ENCODE data around the gene GLUD1.
"Not testable (repeated sequence)": the region's sequence is repeated elsewhere in the genome, so short reads cannot be mapped to it uniquely, and the experiment has no call there.

GLUD1 gene

DNA sequence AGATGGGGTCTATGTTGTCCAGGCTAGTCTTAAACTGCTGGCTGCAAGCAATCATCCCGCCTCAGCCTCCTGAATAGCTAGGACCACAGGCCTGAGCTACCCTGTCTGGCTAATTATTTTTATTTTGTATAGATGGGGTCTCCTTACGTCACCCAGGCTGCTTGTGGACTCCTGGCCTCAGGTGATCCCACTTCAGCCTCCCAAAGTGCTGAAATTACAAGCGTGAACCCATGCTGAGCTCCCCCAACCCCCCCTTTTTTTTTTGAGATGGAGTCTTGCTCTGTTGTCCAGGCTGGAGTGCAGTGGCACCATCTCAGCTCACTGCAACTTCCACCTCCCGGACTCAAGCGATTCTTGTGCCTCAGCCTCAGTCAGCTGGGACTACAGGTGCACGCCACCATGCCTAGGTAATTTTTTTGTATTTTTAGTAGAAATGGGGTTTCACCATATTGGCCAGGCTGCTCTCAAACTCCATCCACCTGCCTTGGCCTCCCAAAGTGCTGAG lies 49.2 kb downstream of the GLUD1 start:
- H4K91ac ChIP-seq (ENCODE audit: low read length), result no peak overlapping the region
- DNase-seq, result no peak
- no peaks in the 10 kb centered on the region for H3K9me3 ChIP-seq (ENCODE audit: control insufficient read depth, low read length)
- peaks cover 3% of the 10 kb centered on the region for H3K4me1 ChIP-seq (ENCODE audit: control insufficient read depth, insufficient read depth, low read depth, low read length)
- no peak overlapping the region for H3K23ac ChIP-seq (ENCODE audit: low read length in 2 of 2)
- H2BK15ac ChIP-seq (ENCODE audit: low read depth, poor library complexity, severe bottlenecking), result no peak overlapping the region
- no peak overlapping the region for H2BK12ac ChIP-seq (ENCODE audit: low read length in 2 of 2)
- no peaks in the 10 kb centered on the region for H3K79me1 ChIP-seq (replicated peaks; ENCODE audit: low read length, poor library complexity, severe bottlenecking)
- WGBS, result 92% methylated on average over 6 of the region's 6 CpGs
- no peak overlapping the region for H2BK120ac ChIP-seq (ENCODE audit: low read depth, low read length)
- H2AFZ ChIP-seq (ENCODE audit: low read depth, low read length), result no peak overlapping the region
- H3K4ac ChIP-seq (ENCODE audit: low read depth in 1 of 2, low read length in 2 of 2), result no peak overlapping the region
- H3K18ac ChIP-seq (ENCODE audit: low read depth in 1 of 2, low read length in 2 of 2), result no peak overlapping the region
- no peak overlapping the region for H3K9ac ChIP-seq (ENCODE audit: low read length)
- no peak overlapping the region for H3K4me2 ChIP-seq (ENCODE audit: low read length, poor library complexity, severe bottlenecking)
- no peak overlapping the region for H3K27ac ChIP-seq (ENCODE audit: low read length, poor library complexity, severe bottlenecking)
- no peak overlapping the region for H4K8ac ChIP-seq (ENCODE audit: low read length)
- H2AK5ac ChIP-seq (ENCODE audit: low read length, severe bottlenecking), result no peak overlapping the region
- no peak overlapping the region for H2BK5ac ChIP-seq (ENCODE audit: low read depth, low read length, poor library complexity, severe bottlenecking)
- no peaks in the 10 kb centered on the region for H3K27me3 ChIP-seq (ENCODE audit: control insufficient read depth in 1 of 2, insufficient read depth in 1 of 2, low read length in 2 of 2)
- H3K14ac ChIP-seq (ENCODE audit: low read length in 2 of 2), result no peak overlapping the region
- H3K4me3 ChIP-seq (ENCODE audit: insufficient read depth in 1 of 2, low read depth in 1 of 2, low read length in 2 of 2), result no peak overlapping the region
- H3K36me3 ChIP-seq (ENCODE audit: control insufficient read depth in 1 of 2, insufficient read depth in 2 of 2, low read depth in 1 of 2, low read length in 2 of 2), result peaks cover 25 to 53% of the 10 kb centered on the region in 2 experiments

DNA sequence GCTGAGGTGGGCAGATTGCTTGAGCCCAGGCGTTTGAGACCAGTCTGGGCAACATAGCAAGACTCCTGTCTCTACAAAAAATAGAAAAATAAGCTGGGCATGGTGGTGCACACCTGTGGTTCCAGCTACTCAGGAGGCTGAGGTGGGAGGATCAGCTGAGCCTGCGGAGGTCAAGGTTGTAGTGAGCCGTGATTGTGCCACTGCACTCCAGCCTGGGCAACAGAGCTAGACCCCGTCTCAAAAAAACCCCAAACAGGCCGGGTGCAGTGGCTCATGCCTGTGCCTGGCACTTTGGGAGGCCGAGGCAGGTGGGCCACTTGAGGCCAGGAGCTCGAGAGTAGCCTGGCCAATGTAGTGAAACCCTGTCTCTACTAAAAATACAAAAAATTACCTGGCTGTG lies 51.1 kb downstream of the GLUD1 start:
- not testable (repeated sequence) for H3K14ac ChIP-seq (ENCODE audit: low read length in 2 of 2); H3K79me1 ChIP-seq (replicated peaks; ENCODE audit: low read length, poor library complexity, severe bottlenecking); H2AFZ ChIP-seq (ENCODE audit: low read depth, low read length); H3K4me1 ChIP-seq (ENCODE audit: control insufficient read depth, insufficient read depth, low read depth, low read length); H3K27ac ChIP-seq (ENCODE audit: low read length, poor library complexity, severe bottlenecking); H3K4me3 ChIP-seq (ENCODE audit: insufficient read depth in 1 of 2, low read depth in 1 of 2, low read length in 2 of 2); H3K18ac ChIP-seq (ENCODE audit: low read depth in 1 of 2, low read length in 2 of 2); H3K9me3 ChIP-seq (ENCODE audit: control insufficient read depth, low read length); H4K91ac ChIP-seq (ENCODE audit: low read length); H2BK12ac ChIP-seq (ENCODE audit: low read length in 2 of 2); H2BK120ac ChIP-seq (ENCODE audit: low read depth, low read length); H3K9ac ChIP-seq (ENCODE audit: low read length); H3K4ac ChIP-seq (ENCODE audit: low read depth in 1 of 2, low read length in 2 of 2); H2BK15ac ChIP-seq (ENCODE audit: low read depth, poor library complexity, severe bottlenecking); DNase-seq; H3K23ac ChIP-seq (ENCODE audit: low read length in 2 of 2); H2AK5ac ChIP-seq (ENCODE audit: low read length, severe bottlenecking); H2BK5ac ChIP-seq (ENCODE audit: low read depth, low read length, poor library complexity, severe bottlenecking); H3K4me2 ChIP-seq (ENCODE audit: low read length, poor library complexity, severe bottlenecking); H4K8ac ChIP-seq (ENCODE audit: low read length); H3K27me3 ChIP-seq (ENCODE audit: control insufficient read depth in 1 of 2, insufficient read depth in 1 of 2, low read length in 2 of 2)
- 100% methylated on average over 6 of the region's 7 CpGs for WGBS
- peaks cover 16 to 37% of the 10 kb centered on the region in 2 experiments for H3K36me3 ChIP-seq (ENCODE audit: control insufficient read depth in 1 of 2, insufficient read depth in 2 of 2, low read depth in 1 of 2, low read length in 2 of 2)

DNA sequence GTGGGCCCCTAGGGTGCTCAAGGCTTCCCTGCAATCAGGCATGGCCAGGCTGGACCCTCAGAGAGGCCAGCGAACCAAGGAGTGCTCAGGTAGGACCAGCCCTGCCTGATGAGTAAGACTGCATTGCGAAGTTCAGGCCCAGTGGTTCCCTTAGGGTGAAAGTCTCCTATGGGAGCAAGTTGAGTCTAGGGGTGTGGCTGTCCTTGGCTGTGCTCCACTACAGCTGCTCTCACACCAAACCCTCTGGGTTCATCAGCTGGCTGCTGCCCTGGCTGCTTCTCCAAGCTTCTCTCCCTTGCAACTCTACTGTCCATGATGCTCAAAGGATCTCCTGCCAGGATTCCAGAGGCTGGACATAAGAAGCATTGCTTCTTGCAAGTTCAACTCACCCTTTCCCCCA lies 55.9 kb downstream of the GLUD1 start:
- Histone ChIP-seq H2AFZ (ENCODE audit: low read depth, low read length) (no peak overlapping the region), H3K4me3 (ENCODE audit: insufficient read depth in 1 of 2, low read depth in 1 of 2, low read length in 2 of 2) (no peak overlapping the region), H3K14ac (ENCODE audit: low read length in 2 of 2) (no peak overlapping the region), H3K9ac (ENCODE audit: low read length) (no peak overlapping the region), H3K9me3 (ENCODE audit: control insufficient read depth, low read length) (no peaks in the 10 kb centered on the region), H3K27me3 (ENCODE audit: control insufficient read depth in 1 of 2, insufficient read depth in 1 of 2, low read length in 2 of 2) (no peaks in the 10 kb centered on the region), H2AK5ac (ENCODE audit: low read length, severe bottlenecking) (no peak overlapping the region), H3K36me3 (ENCODE audit: control insufficient read depth in 1 of 2, insufficient read depth in 2 of 2, low read depth in 1 of 2, low read length in 2 of 2) (peaks cover 8 to 9% of the 10 kb centered on the region in 2 experiments), H3K4me2 (ENCODE audit: low read length, poor library complexity, severe bottlenecking) (no peak overlapping the region), H2BK12ac (ENCODE audit: low read length in 2 of 2) (no peak overlapping the region), H3K4ac (ENCODE audit: low read depth in 1 of 2, low read length in 2 of 2) (no peak overlapping the region), H2BK5ac (ENCODE audit: low read depth, low read length, poor library complexity, severe bottlenecking) (no peak overlapping the region), H3K27ac (ENCODE audit: low read length, poor library complexity, severe bottlenecking) (no peak overlapping the region), H4K91ac (ENCODE audit: low read length) (no peak overlapping the region), H3K4me1 (ENCODE audit: control insufficient read depth, insufficient read depth, low read depth, low read length) (peaks cover 2% of the 10 kb centered on the region), H2BK15ac (ENCODE audit: low read depth, poor library complexity, severe bottlenecking) (no peak overlapping the region), H3K18ac (ENCODE audit: low read depth in 1 of 2, low read length in 2 of 2) (no peak overlapping the region), H3K23ac (ENCODE audit: low read length in 2 of 2) (no peak overlapping the region), H2BK120ac (ENCODE audit: low read depth, low read length) (no peak overlapping the region), H4K8ac (ENCODE audit: low read length) (no peak overlapping the region), H3K79me1 (replicated peaks; ENCODE audit: low read length, poor library complexity, severe bottlenecking) (no peaks in the 10 kb centered on the region)
- no peak for DNase-seq
- WGBS, result 100% methylated on average over 2 of the region's 2 CpGs

DNA sequence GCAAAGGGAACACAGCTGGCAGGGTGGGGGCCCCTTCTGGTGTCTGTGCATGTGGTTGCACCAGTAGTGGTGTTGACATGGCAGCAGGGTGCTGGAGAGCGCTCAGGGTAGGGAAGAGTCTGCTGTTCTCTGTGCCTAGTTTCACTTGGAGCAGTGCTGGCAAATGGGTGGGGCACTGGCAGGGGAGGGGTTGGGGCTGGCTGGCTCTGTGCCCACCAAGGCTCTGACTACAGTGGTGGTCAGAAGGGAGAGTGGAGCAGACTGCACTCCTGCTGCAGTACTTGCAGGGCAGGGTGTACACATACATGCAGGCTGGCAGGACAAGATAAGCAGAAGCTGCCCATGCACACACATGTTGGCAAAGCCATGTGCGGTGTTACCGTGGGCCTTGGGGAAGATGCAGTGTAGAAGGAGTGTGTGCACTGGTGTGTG lies 56.3 kb downstream of the GLUD1 start:
- Histone ChIP-seq H3K4me3 (ENCODE audit: insufficient read depth in 1 of 2, low read depth in 1 of 2, low read length in 2 of 2) (no peak overlapping the region), H3K36me3 (ENCODE audit: control insufficient read depth in 1 of 2, insufficient read depth in 2 of 2, low read depth in 1 of 2, low read length in 2 of 2) (peaks cover 5 to 8% of the 10 kb centered on the region in 2 experiments), H3K4ac (ENCODE audit: low read depth in 1 of 2, low read length in 2 of 2) (no peak overlapping the region), H2AFZ (ENCODE audit: low read depth, low read length) (no peak overlapping the region), H3K4me2 (ENCODE audit: low read length, poor library complexity, severe bottlenecking) (no peak overlapping the region), H4K91ac (ENCODE audit: low read length) (no peak overlapping the region), H3K18ac (ENCODE audit: low read depth in 1 of 2, low read length in 2 of 2) (no peak overlapping the region), H3K27me3 (ENCODE audit: control insufficient read depth in 1 of 2, insufficient read depth in 1 of 2, low read length in 2 of 2) (no peaks in the 10 kb centered on the region), H3K14ac (ENCODE audit: low read length in 2 of 2) (no peak overlapping the region), H2BK120ac (ENCODE audit: low read depth, low read length) (no peak overlapping the region), H3K9me3 (ENCODE audit: control insufficient read depth, low read length) (no peaks in the 10 kb centered on the region), H3K79me1 (replicated peaks; ENCODE audit: low read length, poor library complexity, severe bottlenecking) (no peaks in the 10 kb centered on the region), H2BK12ac (ENCODE audit: low read length in 2 of 2) (no peak overlapping the region), H2AK5ac (ENCODE audit: low read length, severe bottlenecking) (no peak overlapping the region), H3K27ac (ENCODE audit: low read length, poor library complexity, severe bottlenecking) (no peak overlapping the region), H2BK15ac (ENCODE audit: low read depth, poor library complexity, severe bottlenecking) (no peak overlapping the region), H2BK5ac (ENCODE audit: low read depth, low read length, poor library complexity, severe bottlenecking) (no peak overlapping the region), H4K8ac (ENCODE audit: low read length) (no peak overlapping the region), H3K23ac (ENCODE audit: low read length in 2 of 2) (no peak overlapping the region), H3K4me1 (ENCODE audit: control insufficient read depth, insufficient read depth, low read depth, low read length) (no peaks in the 10 kb centered on the region), H3K9ac (ENCODE audit: low read length) (no peak overlapping the region)
- WGBS, result 99% methylated on average over 3 of the region's 3 CpGs
- no peak for DNase-seq

Measured in mesenchymal stem cell (in vitro differentiated cells and primary cell).